SK-N-SH (cell line): ENCODE data around the gene ANKFN1. TPM values are rescaled to one million over a fixed set of nuclear protein-coding genes. Genes with fewer than 3 reads are reported as not detected.
A peak's percentile ranks its signal among the peaks of the same experiment; 100 is the strongest.

ENCODE experiments used
- CTCF ChIA-PET: fragments of 300-600, 350-600 bp; formaldehyde crosslinking; extraction: SDS; loops from one replicate; lab custom pipeline; 2021; lab: Yijun Ruan, JAX
- POLR2A ChIA-PET: fragments of 350-600 bp; sonication (Branson Sonifier 250); formaldehyde crosslinking; extraction: SDS; loops from one replicate; lab custom pipeline; 2020; ENCODE audit warnings: antibody characterized with exemption, inconsistent platforms; lab: Yijun Ruan, JAX
- DNase-seq: peaks from one replicate; pipeline ENCODE4 v3.0.0; 2012
- H2AFZ ChIP-seq: fragments of 200-600 bp; sonication (generic); 2 replicates; pipeline ENCODE4 v1.8.1; 2016; ENCODE audit warnings: antibody characterized with exemption, mild to moderate bottlenecking, low read depth
- H3F3A ChIP-seq: fragments of 200-600 bp; sonication (generic); replicated peaks from 2 replicates; pipeline ENCODE3; 2016; ENCODE audit warnings: antibody characterized with exemption, mild to moderate bottlenecking; ENCODE audit not compliant: insufficient read depth
- H3K27ac ChIP-seq, 2 experiments: fragments of 200-500 bp in 1 of 2; fragments of 200-600 bp in 1 of 2; sonication (Bioruptor generic) in 1 of 2; sonication (generic), shearing (Covaris generic) in 1 of 2; 2 replicates each; pipeline versions ENCODE4 v1.5.1 to v1.6.1; 2014 to 2016; ENCODE audit warnings: low read depth in 2 of 2, inconsistent platforms in 1 of 2, low read length in 1 of 2, mild to moderate bottlenecking in 1 of 2, mixed read lengths in 1 of 2
- H3K27me3 ChIP-seq: fragments of 200-600 bp; sonication (generic), shearing (Covaris generic); 2 replicates; pipeline ENCODE4 v1.6.1; 2016; ENCODE audit warnings: mixed run types; ENCODE audit not compliant: insufficient read depth
- H3K36me3 ChIP-seq, 2 experiments: fragments of 200-500 bp in 1 of 2; fragments of 200-600 bp in 1 of 2; sonication (Bioruptor generic) in 1 of 2; sonication (generic) in 1 of 2; replicated peaks in 1 of 2; 2 replicates each; pipeline versions ENCODE3 to v1.5.1; 2014 to 2016; ENCODE audit warnings: low read length in 1 of 2, mild to moderate bottlenecking in 1 of 2; ENCODE audit not compliant: insufficient read depth in 2 of 2, control insufficient read depth in 1 of 2
- H3K4me1 ChIP-seq, 2 experiments: fragments of 200-500 bp in 1 of 2; fragments of 200-600 bp in 1 of 2; sonication (Bioruptor generic) in 1 of 2; sonication (generic), shearing (Covaris generic) in 1 of 2; 2 replicates each; pipeline versions ENCODE4 v1.5.1 to v1.6.1; 2014 to 2016; ENCODE audit warnings: low read depth in 1 of 2, low read length in 1 of 2, mixed run types in 1 of 2; ENCODE audit not compliant: insufficient read depth in 2 of 2, control insufficient read depth in 1 of 2
- H3K4me2 ChIP-seq: fragments of 200-600 bp; sonication (generic), shearing (Covaris generic); 2 replicates; pipeline ENCODE4 v1.6.1; 2017; ENCODE audit warnings: mixed run types
- H3K4me3 ChIP-seq, 2 experiments: fragments of 200-500 bp in 1 of 2; fragments of 200-600 bp in 1 of 2; sonication (Bioruptor generic) in 1 of 2; sonication (generic), shearing (Covaris generic) in 1 of 2; 2 replicates each; pipeline versions ENCODE4 v1.5.1 to v1.8.1; 2014 to 2016; ENCODE audit warnings: low read depth in 2 of 2, inconsistent platforms in 1 of 2, low read length in 1 of 2, mild to moderate bottlenecking in 1 of 2, mixed read lengths in 1 of 2, moderate library complexity in 1 of 2
- H3K79me2 ChIP-seq: fragments of 200-600 bp; sonication (generic); 2 replicates; pipeline ENCODE4 v1.8.1; 2017; ENCODE audit warnings: mild to moderate bottlenecking; ENCODE audit not compliant: insufficient read depth
- H3K9ac ChIP-seq: fragments of 200-600 bp; sonication (generic); 2 replicates; pipeline ENCODE4 v1.6.1; 2017; ENCODE audit warnings: mixed run types
- H3K9me2 ChIP-seq: fragments of 200-600 bp; sonication (generic); 2 replicates; pipeline ENCODE4 v1.6.1; 2017; ENCODE audit warnings: mixed run types
- H3K9me3 ChIP-seq: fragments of 200-600 bp; sonication (generic); 2 replicates; pipeline ENCODE4 v1.6.1; 2017; ENCODE audit warnings: mixed run types, mild to moderate bottlenecking, moderate library complexity
- H4K20me1 ChIP-seq: fragments of 200-600 bp; sonication (generic); 2 replicates; pipeline ENCODE4 v1.6.1; 2017; ENCODE audit warnings: mild to moderate bottlenecking, mixed run types; ENCODE audit not compliant: insufficient read depth
- CHD2 ChIP-seq: fragments of 150-350 bp; IDR thresholded peaks from 2 replicates; pipeline ENCODE4 v1.6.1; 2018; ENCODE audit warnings: low read length; ENCODE audit not compliant: partially characterized antibody
- ELF1 ChIP-seq: IDR thresholded peaks from 2 replicates; pipeline ENCODE4 v1.4.0; 2012
- EP300 ChIP-seq, 2 experiments: IDR thresholded peaks; 2 replicates each; pipeline versions ENCODE4 v1.4.0 to v1.6.1; 2012; ENCODE audit warnings: borderline replicate concordance in 1 of 2, low read depth in 1 of 2, low read length in 1 of 2
- GABPA ChIP-seq: IDR thresholded peaks from 2 replicates; pipeline ENCODE4 v1.4.0; 2012; ENCODE audit warnings: low read depth, mild to moderate bottlenecking
- GATA2 ChIP-seq: sonication (generic); formaldehyde crosslinking; IDR thresholded peaks from 2 replicates; pipeline ENCODE4 v1.5.0; 2020; ENCODE audit warnings: mild to moderate bottlenecking, missing genetic modification reagents
- MEF2A ChIP-seq: IDR thresholded peaks from 2 replicates; pipeline ENCODE4 v1.4.0; 2012; ENCODE audit warnings: low read depth, borderline replicate concordance
- MXI1 ChIP-seq: IDR thresholded peaks from 2 replicates; pipeline ENCODE4 v1.6.1; 2012; ENCODE audit warnings: mild to moderate bottlenecking, low read depth, low read length, improper control_type of control experiment
- RAD21 ChIP-seq: IDR thresholded peaks from 2 replicates; pipeline ENCODE4 v1.6.1; 2012; ENCODE audit warnings: mild to moderate bottlenecking, low read length
- RFX5 ChIP-seq: IDR thresholded peaks from 2 replicates; pipeline ENCODE4 v1.6.1; 2012; ENCODE audit warnings: mild to moderate bottlenecking, improper control_type of control experiment, low read length
- RXRA ChIP-seq: IDR thresholded peaks from 2 replicates; pipeline ENCODE4 v1.4.0; 2012; ENCODE audit warnings: low read depth, mild to moderate bottlenecking, borderline replicate concordance
- TEAD4 ChIP-seq: IDR thresholded peaks from 2 replicates; pipeline ENCODE4 v1.4.0; 2012; ENCODE audit warnings: mild to moderate bottlenecking, borderline replicate concordance; ENCODE audit not compliant: insufficient read depth
- WGBS: methylation state at CpG from one replicate; pipeline ENCODE4 v1.1.6; 2017; ENCODE audit warnings: low lambda C conversion rate; 5-methylcytosine and 5-hydroxymethylcytosine counted together
- polyA plus RNA-seq, 3 experiments: library from polyadenylated mRNA; depleted of rRNA; stranded (reverse); fragments of >200 nt; gene quantifications; 2 replicates each; pipeline ENCODE4 v1.2.3, GENCODE V29; 2012
- TF ChIP-seq, protein P1 (sequence below): IDR thresholded peaks from 2 replicates; pipeline ENCODE4 v1.6.1; 2012; ENCODE audit warnings: mild to moderate bottlenecking, low read depth, low read length, moderate library complexity
- TF ChIP-seq, protein P2 (sequence below): IDR thresholded peaks from 2 replicates; pipeline ENCODE4 v1.4.0; 2012; ENCODE audit warnings: low read depth, borderline replicate concordance

Gene ANKFN1
- 0.07 and 0.13 TPM in 2 replicates for polyA plus RNA-seq (2012; rRNA removed)
- polyA plus RNA-seq (2012; cell fraction: cytosol; rRNA removed): 0.14 and 0.23 TPM in 2 replicates
- 0.29 TPM in 2 replicates for polyA plus RNA-seq (2012; cell fraction: nucleus; rRNA removed)

- no peaks in the 10 kb centered on the region for H3K9me2 ChIP-seq
- H3F3A ChIP-seq: peaks cover 11% of the 10 kb centered on the region
- POLR2A ChIA-PET: no interaction called here
- no peaks in the 10 kb centered on the region for H3K9me3 ChIP-seq
- no peak within 1 kb of the TSS for H3K4me3 ChIP-seq
- H3K36me3 ChIP-seq: no peaks in the 10 kb centered on the region
- 12% methylated on average over 11 of the region's 11 CpGs for WGBS
- H3K4me2 ChIP-seq: 0 out of 2 replicates have a peak within 1 kb of the TSS, but pooled peaks have one; percentile 18
- TF ChIP-seq, protein P1, sequence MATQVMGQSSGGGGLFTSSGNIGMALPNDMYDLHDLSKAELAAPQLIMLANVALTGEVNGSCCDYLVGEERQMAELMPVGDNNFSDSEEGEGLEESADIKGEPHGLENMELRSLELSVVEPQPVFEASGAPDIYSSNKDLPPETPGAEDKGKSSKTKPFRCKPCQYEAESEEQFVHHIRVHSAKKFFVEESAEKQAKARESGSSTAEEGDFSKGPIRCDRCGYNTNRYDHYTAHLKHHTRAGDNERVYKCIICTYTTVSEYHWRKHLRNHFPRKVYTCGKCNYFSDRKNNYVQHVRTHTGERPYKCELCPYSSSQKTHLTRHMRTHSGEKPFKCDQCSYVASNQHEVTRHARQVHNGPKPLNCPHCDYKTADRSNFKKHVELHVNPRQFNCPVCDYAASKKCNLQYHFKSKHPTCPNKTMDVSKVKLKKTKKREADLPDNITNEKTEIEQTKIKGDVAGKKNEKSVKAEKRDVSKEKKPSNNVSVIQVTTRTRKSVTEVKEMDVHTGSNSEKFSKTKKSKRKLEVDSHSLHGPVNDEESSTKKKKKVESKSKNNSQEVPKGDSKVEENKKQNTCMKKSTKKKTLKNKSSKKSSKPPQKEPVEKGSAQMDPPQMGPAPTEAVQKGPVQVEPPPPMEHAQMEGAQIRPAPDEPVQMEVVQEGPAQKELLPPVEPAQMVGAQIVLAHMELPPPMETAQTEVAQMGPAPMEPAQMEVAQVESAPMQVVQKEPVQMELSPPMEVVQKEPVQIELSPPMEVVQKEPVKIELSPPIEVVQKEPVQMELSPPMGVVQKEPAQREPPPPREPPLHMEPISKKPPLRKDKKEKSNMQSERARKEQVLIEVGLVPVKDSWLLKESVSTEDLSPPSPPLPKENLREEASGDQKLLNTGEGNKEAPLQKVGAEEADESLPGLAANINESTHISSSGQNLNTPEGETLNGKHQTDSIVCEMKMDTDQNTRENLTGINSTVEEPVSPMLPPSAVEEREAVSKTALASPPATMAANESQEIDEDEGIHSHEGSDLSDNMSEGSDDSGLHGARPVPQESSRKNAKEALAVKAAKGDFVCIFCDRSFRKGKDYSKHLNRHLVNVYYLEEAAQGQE: no peak
- TF ChIP-seq GATA2 (CRISPR knock-in tag): no peak
- TF ChIP-seq ELF1: no peak
- TF ChIP-seq MXI1: no peak
- TF ChIP-seq EP300 (IDR thresholded peaks at IDR 0.05; ENCODE audit: borderline replicate concordance in 1 of 2, low read depth in 1 of 2, low read length in 1 of 2): no peak
- TF ChIP-seq CHD2: no peak
- TF ChIP-seq MEF2A: no peak
- no peak for TF ChIP-seq TEAD4
- no peak for TF ChIP-seq RFX5
- TF ChIP-seq RXRA: no peak
- no peak for TF ChIP-seq GABPA
- TF ChIP-seq RAD21: no peak
- TF ChIP-seq, protein P2, sequence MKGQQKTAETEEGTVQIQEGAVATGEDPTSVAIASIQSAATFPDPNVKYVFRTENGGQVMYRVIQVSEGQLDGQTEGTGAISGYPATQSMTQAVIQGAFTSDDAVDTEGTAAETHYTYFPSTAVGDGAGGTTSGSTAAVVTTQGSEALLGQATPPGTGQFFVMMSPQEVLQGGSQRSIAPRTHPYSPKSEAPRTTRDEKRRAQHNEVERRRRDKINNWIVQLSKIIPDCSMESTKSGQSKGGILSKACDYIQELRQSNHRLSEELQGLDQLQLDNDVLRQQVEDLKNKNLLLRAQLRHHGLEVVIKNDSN: no peak
- H4K20me1 ChIP-seq: no peaks in the 10 kb centered on the region
- no peak for DNase-seq
- peaks cover 0 to 11% of the 10 kb centered on the region in 2 experiments; a peak in 1 of 4 replicates for H3K4me1 ChIP-seq
- H3K27me3 ChIP-seq: no peaks in the 10 kb centered on the region
- CTCF ChIA-PET: no interaction called here
- H3K79me2 ChIP-seq: no peaks in the 10 kb centered on the region
- no peak within 1 kb of the TSS for H3K9ac ChIP-seq
- H2AFZ ChIP-seq: peak within 1 kb of the TSS; percentile 52; the same call in 1 of the 2 replicates
- no peak within 1 kb of the TSS for H3K27ac ChIP-seq
Measured at GRCh38 chr17:56152874-56153602, at the start of gene ANKFN1. Gene ANKFN1 (plus strand): TSS chr17:56153475. CDS start chr17:56212668, 59,193 bp downstream.
